Activated naive CD4-positive, alpha-beta T cell treated with anti-CD3 and anti-CD28 coated beads, Interleukin-2, amount 50 U/mL, for 24 hours (primary cell): ENCODE results near the gene RAI1.

Experiments used
- H3K27ac Mint-ChIP-seq: one replicate; pipeline ENCODE4 v1.8.0; 2021; ENCODE audit warnings: mild to moderate bottlenecking, mixed read lengths
- H3K27me3 Mint-ChIP-seq: one replicate; pipeline ENCODE4 v1.8.0; 2021; ENCODE audit warnings: mixed read lengths
- H3K36me3 Mint-ChIP-seq: one replicate; pipeline ENCODE4 v1.8.0; 2021; ENCODE audit warnings: mixed read lengths
- H3K4me1 Mint-ChIP-seq: one replicate; pipeline ENCODE4 v1.8.0; 2021; ENCODE audit warnings: mixed read lengths
- H3K4me3 Mint-ChIP-seq: one replicate; pipeline ENCODE4 v1.8.0; 2021; ENCODE audit warnings: mild to moderate bottlenecking, mixed read lengths
- H3K9me3 Mint-ChIP-seq: one replicate; pipeline ENCODE4 v1.8.0; 2021; ENCODE audit warnings: mixed read lengths

Gene RAI1

GRCh38 chr17:17859909-17860765, 178.9 kb downstream of the RAI1 start:
- Mint-ChIP-seq H3K27me3 (no peaks in the 10 kb centered on the region), H3K4me1 (peaks cover 43% of the 10 kb centered on the region), H3K27ac (no peak overlapping the region), H3K9me3 (no peaks in the 10 kb centered on the region), H3K4me3 (no peak overlapping the region), H3K36me3 (no peaks in the 10 kb centered on the region)

- H3K36me3 Mint-ChIP-seq: no peaks in the 10 kb centered on the region
- no peaks in the 10 kb centered on the region for H3K9me3 Mint-ChIP-seq
- peaks cover 37% of the 10 kb centered on the region for H3K4me1 Mint-ChIP-seq
- no peak overlapping the region for H3K4me3 Mint-ChIP-seq
- no peak overlapping the region for H3K27ac Mint-ChIP-seq
- H3K27me3 Mint-ChIP-seq: no peaks in the 10 kb centered on the region
These were observed 179.5 kb downstream of the RAI1 start for GRCh38 chr17:17860766-17861107.
